EL (cell line): ENCODE measurements around the gene UBAC2.

Source experiments
- DNase-seq: peaks from one replicate; pipeline ENCODE4 v3.0.0-alpha.2; 2016

Gene UBAC2, protein sequence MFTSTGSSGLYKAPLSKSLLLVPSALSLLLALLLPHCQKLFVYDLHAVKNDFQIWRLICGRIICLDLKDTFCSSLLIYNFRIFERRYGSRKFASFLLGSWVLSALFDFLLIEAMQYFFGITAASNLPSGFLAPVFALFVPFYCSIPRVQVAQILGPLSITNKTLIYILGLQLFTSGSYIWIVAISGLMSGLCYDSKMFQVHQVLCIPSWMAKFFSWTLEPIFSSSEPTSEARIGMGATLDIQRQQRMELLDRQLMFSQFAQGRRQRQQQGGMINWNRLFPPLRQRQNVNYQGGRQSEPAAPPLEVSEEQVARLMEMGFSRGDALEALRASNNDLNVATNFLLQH

DNA sequence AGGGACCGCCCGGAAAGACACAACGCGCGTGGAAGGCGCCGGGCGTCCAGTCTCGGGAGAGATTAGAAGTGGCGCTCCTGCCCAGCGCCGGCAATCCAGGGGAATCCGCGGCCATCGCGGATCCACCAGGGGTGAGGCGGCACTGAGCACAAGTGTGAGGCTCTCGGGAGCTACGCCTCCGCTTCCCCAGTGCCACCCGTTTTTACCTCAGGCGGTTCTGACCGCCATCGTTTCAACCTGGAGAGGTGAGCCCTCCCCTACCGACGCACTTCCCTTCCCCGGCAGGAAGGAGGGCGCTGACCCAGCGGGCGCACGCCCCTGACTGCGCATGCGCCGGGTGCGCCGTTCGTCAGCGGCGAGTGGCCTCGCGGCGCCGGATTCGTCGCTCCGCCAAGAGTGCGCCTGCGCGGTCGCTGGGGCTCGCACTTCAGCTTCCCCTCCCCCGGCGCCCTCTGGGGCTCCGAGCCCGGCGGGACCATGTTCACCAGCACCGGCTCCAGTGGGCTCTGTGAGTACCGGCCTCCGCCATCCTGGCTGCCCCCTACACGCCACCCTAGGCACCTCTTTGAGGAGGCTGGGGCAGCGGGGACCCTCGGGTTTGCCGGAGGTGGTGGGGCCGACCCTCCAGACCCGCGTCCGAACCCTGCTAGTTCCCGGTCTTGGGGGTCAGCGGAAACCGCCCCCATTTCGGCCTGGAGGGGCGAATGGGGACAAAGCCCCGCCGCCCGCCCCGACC, at the start of gene UBAC2:
TSS of gene UBAC2 (plus strand) at position 423 of the 736 bp plus-strand sequence. CDS start at position 478, 55 bp downstream.
- DNase-seq, result peak; percentile 93

GRCh38 chr13:99151516-99151915, 49.1 kb upstream of the UBAC2 start:
- peak; percentile 86 for DNase-seq

DNA sequence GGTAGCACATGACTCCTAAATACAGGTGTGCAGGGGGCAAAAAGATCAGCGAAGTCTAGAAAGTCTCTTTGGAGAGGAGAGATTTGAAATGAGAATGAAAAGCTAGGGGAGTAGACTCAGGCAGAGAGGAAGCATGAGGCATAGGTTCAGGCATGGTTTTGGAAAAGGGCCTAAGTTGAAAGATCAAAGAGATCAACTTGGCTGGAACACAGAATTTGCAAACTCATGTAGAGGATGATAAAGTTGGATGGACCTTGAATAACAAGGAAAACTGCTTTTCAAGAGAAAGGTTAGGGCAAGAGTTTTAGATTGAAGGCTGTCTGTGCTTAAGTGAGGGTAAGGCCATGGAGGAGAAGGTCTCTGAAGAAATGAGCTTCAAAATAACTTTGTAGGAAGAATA, 47.4 kb upstream of the UBAC2 start:
- no peak for DNase-seq

DNA sequence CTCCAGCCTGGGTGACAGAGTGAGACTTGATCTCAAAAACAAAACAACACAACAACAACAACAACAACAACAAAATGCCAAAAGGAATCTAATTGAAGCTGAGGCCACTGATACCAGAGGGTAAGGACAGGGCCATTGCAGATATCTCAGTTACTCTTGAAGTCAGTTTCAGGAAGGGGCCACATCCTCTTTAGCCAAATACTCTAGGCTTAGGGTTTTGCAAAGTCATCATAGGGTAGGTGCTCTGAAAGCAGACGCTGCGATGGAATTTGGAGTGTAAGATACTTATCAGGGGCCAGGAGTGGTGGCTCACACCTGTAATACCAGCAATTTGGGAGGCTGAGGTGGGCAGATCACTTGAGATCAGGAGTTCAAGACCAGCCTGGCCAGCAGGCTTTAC, 46.6 kb upstream of the UBAC2 start:
- DNase-seq, result no peak

DNA sequence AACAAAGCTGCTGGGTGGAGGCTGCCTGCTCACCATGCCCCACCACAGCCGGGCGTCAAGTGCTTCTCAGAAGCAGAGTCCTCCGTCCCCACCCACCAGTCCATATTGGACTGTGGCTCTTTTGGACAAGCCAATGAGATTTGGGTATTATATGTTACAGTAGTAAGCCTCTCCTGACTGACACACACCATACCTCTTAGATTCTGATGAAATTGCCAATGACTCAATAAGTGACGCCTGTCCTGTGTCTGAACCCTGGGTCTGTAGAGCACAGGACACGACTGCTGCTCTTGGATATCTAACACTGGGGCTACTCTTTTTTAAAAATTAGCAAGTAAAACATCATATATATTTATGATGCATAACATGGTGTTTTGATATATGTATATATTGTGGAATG, 44.8 kb upstream of the UBAC2 start:
- DNase-seq, result no peak

DNA sequence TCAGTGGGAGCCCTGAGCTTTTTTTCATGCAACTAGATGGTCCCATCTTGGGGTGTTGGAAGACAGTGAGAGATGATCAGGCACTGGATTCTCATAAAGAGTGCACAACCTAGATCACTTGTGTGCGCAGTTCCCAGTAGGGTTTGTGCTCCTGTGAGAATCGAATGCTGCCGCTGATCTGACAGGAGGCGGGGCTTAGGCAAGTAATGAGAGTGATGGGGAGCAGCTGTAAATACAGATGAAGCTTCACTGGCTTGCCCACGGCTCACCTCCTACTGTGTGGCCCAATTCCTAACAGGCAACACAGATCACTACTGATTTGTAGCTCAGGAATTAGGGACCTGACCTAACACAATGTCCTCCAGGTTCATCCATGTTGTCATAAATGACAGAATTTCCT, 43.6 kb upstream of the UBAC2 start:
- no peak for DNase-seq

- no peak for DNase-seq
Measured at GRCh38 chr13:99158846-99159245, 41.8 kb upstream of the UBAC2 start.

- DNase-seq, result no peak
Measured at GRCh38 chr13:99159331-99160061, 41.2 kb upstream of the UBAC2 start.

DNA sequence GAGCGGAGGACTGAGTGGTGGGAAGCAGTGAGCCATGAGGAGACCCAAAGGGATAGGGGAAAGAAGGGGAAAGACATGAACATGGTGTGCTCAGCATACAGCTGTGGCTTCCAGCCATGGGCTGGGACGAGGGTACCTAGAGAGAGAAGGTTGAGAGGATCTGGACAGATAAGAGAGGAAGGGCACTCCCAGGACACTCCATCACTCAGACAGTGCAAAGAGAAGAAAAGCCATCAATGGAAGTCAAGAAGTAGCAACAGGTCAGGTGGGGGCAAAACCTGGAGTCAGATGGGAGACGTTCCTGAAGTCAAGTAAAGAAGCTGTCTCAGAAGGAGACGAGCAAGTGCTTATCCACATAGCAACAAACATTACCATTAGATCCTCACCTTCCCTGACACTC, 40.2 kb upstream of the UBAC2 start:
- no peak for DNase-seq

DNA sequence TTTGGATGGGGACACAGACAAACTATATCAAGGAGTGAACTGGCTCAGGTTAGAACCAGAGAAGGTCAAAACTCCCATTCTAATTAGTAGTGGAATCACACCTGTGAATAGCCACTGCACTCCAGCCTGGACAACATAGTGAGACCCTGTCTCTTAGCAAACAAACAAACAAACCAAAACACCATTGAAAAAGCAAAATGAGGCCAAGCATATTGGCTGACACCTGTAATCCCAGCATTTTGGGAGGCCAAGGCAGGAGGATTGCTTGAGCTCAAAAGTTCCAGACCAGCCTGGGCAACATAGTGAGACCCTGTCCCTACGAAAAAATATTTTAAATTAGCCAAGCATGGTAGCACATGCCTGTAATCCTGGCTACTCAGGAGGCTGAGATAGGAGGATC, 39.1 kb upstream of the UBAC2 start:
- DNase-seq, result no peak

- no peak for DNase-seq
Measured at GRCh38 chr13:99162567-99163361, 37.9 kb upstream of the UBAC2 start.

DNA sequence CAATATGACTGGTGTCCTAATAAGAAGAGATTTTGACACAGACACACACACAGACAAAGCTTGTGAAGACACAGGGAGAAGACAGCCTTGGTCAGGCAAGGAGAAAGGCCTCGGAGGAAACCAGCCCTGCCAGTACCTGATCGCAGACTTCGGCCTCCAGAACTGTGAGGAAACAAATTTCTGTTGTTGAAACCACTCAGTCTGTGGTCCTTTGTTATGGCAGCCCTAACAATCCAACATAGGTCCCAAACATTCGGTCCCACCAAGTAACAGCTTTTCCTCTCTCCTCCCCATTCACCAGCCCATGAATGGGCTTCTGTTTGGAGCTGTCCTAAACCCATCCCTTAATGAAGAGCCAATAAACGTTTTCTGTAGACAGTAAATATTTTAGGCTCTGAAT, 36.4 kb upstream of the UBAC2 start:
- DNase-seq, result no peak

DNA sequence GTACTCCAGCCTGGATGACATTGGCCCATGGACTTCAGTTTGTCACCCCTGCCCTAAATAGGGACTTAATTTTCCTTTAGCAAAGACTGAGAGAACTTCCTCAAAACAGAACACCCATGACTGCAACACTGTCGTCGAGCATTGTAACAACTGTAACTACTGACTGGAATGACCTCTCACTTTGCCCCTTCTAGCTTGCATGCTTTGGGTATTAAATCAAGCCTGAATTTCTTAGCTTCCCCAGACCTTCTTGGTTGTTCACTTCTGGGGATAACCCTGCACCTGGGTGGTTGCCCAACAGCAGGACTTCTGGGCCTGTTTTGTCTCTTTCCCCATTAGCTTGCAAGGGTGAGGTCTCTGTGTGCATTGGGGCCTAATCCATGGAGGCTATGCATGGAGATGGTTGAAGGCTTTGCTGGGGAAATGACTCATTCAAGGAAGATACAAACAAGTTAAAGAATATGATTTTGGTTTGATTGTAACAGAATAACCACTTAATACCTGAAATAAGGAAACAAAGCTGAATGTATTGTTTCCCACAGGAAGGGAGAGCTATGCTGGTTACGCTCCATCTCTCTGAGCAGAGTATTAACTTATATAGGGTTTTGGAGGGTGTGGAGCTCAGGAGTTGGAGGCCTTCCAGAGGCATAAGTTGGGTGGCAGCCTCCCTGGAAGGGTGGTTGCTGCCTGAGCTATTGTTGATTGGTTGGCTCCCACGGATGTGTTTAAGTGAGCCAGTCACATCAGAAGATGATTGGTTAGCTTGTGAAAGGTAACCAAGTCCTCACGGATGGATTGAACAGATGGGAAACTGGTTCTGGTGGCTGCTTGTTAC, 34.7 kb upstream of the UBAC2 start:
- DNase-seq, result no peak

- no peak for DNase-seq
Measured at GRCh38 chr13:99172951-99173350, 27.7 kb upstream of the UBAC2 start.

- no peak for DNase-seq
Measured at GRCh38 chr13:99173606-99174005, 27.0 kb upstream of the UBAC2 start.

GRCh38 chr13:99174533-99175100, 26.0 kb upstream of the UBAC2 start:
- no peak for DNase-seq

DNA sequence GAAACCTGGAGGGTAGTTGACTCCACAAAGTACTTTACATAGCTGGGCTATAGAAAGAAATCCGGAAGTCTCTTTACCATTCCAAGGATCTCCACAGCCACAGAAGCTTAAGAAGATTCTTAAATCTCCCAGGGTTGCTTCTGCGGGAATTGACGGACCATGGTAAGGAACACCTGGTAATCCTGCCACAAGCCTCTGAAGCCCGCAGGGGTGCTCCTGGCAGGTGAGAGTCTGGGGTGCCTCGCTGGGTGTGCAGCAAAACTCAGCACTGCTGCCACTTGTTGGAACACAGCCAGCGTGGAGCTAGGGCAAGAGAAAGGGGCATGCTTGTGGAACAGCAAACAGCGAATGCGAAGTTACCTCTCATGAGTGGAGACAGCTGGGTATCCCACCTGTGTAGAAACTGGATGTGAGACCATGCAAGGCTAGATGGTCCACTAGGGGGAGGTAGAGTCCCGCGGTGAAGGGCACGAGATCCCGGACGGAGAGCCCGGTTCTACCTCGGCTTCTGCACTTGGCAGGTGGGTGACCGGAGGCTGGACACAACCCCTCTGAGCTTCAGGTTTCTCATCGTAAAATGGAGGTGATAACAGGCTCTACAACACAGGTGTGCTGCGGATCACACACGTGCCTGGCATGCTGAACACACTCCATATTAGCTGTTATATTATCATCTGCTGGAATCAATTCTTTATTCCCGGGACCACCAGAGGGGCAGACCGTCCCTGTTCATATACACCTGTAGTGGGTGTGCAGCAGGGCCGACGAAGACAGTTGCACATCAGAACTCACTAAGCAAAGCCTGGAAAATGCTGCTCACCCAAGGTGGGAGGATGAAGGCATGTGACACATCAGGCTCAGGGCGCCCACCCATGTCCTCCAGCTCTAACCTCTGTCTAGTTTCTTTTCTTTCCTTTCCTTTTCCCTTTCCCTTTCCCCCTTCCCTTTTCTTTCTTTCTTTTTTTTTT, 24.1 kb upstream of the UBAC2 start:
- DNase-seq, result peak; percentile 56

- DNase-seq, result no peak
Measured at GRCh38 chr13:99178636-99179035, 22.0 kb upstream of the UBAC2 start.

- no peak for DNase-seq
Measured at GRCh38 chr13:99179460-99179859, 21.2 kb upstream of the UBAC2 start.

GRCh38 chr13:99182439-99182838, 18.2 kb upstream of the UBAC2 start:
- no peak for DNase-seq
